HG02943 (cell line): Measurements from ENCODE around the gene GFPT1.
"Not testable (repeated sequence)": the region's sequence is repeated elsewhere in the genome, so short reads cannot be mapped to it uniquely, and the experiment has no call there.

Experiments used
- ATAC-seq: cut with Tn5 transposase; IDR thresholded peaks from one replicate; pipeline ENCODE4 v1.9.1; 2021; ENCODE audit warnings: mild to moderate bottlenecking, low read depth, moderate library complexity; ENCODE audit not compliant: unreplicated experiment

GFPT1 gene

DNA sequence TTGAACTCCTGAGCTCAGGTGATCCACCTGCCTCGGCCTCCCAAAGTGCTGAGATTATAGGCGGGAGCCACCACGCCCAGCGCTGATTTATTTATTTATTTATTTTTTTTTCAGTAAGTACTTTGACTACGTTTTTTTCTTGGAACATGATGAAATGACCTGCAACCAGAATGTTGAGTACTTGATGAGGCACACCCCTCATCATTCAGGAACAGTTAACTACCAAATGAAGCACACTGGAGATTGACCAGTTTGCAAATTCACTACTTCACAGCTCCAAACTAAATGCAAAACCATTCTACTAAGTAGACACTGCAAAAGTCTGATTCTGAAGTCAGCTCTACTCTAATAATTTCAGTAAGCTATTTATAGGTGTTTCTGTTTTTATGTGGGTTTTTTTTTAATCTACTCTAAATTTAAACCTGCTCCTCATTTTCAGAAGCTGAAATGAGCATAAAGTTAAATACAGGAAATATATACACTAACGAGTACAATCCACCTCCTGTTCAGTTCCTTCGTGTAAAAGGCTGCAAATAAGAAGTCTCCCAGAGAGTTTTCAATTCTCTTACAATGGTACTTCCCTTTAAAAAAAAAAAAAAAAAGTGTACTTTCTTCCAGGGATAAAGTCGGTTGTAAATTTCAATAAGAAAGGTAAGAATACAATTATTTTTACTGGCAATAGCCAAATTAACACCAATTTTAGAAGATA lies 1.4 kb downstream of the GFPT1 start:
- no peak for ATAC-seq

DNA sequence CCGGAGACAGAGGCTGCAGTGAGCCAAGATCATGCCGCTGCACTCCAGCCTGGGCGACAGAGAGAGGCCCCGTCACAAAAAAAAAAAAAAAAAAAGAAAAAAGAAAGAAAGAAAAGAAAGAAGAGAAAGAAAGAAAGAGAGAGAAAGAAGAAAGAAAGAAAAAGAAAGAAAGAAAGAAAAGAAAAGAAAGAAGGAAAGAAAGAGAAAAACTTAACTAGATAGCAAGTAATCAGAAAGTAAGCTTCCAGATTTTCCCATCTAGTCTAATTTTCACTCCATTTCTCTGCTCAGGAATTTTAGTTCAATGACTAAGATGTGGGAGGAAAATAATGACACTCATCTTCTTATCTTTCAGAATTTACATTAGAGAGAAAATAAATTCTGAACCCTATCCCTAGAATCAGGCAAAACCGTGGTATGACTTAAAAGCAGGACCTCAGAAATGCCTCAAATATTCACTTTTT lies 2.4 kb downstream of the GFPT1 start:
- ATAC-seq = no peak

DNA sequence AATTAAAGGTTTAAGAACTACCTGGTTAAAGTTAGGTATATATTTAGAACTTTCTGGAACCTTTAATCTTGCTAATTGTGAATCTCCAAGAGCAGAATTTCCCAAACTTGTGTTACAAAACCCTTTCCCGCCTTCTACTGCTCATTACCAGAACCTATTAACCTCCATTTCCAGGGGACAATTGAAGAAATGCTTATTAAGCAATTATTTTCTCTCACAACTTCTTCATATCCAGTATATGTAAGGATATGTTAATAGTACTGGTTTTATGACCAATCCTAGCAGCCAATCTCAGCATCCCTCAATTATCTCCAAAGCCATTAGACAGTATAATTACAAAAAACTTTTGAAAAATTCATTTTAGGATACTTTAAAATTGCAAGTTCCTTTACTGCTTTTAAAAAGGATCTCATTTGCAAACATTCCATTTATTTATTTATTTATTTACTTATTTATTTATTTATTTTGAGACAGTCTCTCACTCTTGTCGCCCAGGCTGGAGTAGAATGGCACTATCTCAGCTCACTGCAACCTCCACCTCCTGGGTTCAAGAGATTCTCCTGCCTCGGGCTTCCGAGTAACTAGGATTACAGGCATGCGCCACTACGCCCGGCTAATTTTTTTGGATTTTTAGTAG lies 3.7 kb downstream of the GFPT1 start:
- no peak for ATAC-seq

DNA sequence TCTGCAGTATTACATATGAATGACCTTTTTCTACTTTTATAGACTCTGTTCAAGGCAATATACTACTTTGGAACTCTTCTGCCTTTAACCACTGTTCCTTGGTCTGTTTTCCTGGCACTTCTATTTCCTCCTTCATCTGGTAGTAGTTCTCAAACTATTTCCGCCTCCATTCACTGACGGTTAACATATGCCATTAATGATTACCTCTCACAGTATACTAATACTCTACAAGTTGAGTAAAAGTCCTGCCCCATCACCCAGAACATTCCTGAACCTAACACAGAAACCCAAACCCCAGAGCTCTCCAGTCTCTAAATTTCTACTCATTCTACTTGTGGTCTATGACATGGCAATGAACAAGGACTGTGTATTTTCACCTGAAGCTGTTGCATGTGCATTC lies 4.5 kb downstream of the GFPT1 start:
- ATAC-seq = no peak

DNA sequence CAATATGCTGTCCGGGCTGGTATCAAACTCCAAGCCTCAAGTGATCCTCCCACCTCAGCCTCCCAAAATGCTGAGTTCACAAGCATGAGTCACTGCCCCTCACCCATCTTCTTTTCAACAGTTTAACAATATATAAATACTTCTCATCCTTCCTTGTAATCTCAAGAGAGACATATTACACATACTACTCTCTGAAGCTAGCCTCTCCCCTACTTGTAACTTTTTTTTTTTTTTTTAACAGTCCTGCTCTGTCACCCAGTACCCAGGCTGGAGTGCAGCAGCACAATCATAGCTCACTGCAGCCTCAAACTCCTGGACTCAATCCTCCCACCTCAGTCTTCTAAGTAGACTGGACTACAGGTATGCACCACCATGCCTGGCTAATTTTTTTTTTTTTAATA lies 5.7 kb downstream of the GFPT1 start:
- no peak for ATAC-seq

DNA sequence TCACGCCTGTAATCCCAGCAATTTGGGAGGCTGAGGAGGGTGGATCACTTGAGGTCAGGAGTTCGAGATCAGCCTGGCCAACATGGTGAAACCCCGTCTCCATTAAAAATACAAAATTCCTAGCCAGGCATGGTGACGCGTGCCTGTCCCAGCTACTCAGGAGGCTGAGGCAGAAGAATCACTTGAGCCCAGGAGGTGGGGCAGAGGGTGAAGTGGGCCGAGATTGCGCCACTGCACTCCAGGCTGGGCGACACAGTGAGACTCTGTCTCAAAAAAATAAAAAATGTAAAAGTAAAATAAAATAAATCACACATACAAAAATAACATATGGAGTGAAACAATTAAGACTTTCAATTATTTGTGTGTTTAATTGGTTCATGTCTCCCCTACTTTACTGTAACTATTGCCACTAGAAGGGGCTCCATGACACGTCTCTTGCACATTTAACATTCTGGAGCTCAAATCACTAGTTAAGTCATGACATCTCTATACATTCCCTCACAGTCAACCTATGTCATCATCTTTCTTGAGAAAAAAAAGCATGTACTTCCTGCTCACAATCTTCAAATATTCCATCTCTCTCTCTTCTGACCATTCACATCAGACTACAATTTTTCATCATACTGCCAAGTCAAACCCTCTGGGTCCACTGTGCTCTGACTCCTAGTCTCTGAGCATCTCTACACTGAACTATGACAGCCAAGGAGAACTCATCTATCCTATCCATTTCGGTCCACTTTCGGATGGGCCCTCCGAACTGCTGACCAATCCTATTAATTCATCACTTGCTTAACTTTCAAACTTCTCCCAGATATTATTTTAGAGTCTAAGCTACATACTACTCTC lies 6.7 kb downstream of the GFPT1 start:
- ATAC-seq = no peak

DNA sequence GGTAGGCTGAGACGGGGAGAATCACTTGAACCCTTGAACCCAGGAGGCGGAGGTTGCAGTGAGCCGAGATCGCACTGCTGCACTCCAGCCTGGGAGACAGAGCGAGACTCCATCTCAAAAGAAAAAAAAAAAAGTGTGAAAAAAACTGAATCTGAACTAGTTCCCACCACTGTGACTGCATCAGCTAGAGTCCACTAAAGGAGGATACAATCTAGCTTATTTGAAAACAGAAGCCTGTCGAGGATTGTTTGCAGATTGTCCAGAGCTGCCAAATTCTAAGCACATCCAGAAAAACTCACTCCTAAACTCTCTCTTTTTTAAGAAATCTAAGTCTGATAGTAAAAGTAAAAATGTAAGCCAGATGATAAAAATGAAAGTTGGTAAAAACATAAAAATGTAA lies 10.6 kb downstream of the GFPT1 start:
- no peak for ATAC-seq

DNA sequence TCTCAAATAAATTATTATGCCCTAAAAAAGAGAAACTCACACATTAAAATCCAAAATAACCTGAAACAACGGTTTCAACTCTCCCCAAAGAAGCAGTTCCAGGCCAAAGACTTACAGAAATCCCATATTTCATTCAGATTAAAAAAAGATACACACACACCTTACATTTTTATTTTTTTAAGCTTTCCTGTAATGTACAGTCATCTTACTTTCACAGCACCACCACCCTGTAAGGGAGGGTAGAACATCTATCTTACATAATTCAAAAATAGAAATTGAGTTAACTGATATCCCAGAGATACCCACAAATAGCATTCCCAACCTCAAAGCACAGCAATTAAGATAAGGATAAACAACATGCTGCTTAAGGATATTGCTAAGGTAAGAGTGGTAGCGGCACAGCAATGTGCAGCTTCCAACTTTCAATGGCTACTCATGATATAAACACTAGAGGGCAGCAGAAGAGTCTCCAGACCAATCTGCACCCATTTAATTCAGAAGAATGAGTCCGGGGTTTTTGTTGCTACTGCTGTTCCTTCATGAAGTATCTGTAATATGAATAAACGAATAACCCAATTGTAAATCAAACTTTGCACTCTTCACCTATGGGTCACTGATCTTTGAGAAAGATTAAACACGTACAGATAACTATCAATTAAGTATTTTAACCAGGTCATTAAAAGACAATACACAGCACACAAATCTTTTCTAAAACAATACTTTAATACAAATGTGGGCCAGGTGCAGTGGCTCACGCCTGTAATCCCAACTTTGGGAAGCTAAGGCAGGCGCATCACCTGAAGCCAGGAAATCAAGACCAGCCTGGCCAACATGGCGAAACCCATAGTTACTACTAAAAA lies 11.3 kb downstream of the GFPT1 start:
- no peak for ATAC-seq

DNA sequence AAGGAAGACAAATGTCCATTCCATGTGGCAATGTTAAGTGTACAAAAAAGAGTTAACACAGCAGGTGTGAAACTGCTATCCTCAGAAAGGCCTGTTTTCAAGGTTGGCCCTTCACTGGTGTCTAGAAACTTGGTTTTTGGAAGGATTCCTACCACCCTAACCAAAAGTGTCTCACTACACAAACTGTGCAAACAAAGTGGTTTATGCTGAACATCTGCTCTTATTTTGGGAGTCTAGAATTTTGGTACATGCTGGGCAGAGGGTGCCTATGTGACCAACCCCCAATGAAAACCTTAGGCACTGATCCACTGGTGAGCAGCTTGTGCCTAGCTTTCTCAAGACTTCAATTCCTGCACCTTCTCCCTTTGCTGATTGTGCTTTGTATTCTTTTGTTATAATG lies 14.3 kb downstream of the GFPT1 start:
- no peak for ATAC-seq

DNA sequence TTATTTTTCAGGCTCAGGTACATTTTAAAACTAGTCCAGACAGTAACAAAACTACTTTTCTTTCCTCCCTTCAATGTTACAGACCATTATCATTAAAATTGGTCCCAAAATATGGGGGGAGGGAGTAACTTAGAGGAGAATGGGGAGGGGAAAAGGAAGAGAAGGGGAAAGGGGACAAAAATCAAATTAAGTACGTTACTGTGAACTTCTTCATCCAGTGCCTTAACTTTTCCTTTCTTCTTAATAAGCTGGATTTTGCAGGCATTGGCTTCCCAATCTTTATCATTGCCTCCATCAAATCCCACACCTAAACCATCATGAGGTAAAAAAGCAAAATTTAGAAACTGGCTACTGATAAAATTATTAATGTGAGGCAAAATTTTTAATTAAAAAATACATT lies 17.2 kb downstream of the GFPT1 start:
- ATAC-seq = no peak

DNA sequence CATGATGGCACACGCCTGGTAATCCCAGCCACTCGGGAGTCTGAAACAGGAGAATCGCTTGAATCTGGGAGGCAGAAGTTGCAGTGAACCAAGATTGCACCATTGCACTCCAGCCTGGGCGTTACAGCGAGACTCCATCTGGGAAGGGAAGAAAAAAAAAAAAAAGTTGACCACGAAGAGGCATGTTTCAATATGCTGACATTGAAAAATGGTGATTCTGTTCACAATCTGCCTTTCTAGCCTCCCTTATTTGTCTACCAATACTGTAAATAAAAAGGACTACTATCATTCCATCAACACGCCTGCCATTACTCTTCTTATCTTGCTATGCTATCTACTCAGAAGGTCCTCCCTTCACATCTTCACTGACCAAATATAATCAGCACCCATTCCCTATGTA lies 18.4 kb downstream of the GFPT1 start:
- no peak for ATAC-seq

DNA sequence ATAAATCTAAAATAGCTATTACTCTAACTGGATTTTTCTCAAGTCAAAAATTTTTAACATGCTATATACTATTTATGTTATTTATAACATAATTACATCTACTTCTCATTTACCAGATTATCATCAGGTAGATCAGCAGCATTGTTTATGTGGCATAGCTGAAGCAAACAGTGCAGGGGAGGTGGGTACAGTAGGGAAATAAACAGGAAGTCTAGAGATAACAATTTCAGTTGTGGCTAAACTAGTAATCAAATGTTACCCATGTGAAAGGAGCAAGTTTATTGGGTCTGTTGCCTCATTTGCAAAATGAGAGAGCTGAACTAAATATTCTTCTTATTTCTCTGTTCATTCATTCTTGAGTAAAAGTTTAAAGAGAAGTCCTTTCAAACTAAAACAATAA lies 27.7 kb downstream of the GFPT1 start:
- no peak for ATAC-seq

DNA sequence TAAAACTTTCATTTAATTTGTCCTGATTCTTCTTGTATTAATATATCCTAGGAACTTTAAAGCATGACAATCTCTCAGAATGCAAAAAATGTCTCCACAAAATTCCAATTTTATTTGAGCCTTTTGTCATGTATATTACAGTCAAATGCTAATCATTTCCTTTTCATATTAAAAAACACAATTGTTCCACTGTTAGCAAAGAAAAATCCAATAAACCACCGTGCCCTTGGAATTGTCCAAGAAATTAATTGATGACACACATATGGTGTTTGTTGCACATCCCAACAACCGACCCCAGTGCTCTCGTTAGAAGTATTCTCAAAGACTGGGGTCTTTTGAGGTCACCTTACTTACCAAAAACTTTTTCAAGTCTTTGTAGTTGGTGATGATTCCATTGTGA lies 28.1 kb downstream of the GFPT1 start:
- no peak for ATAC-seq

DNA sequence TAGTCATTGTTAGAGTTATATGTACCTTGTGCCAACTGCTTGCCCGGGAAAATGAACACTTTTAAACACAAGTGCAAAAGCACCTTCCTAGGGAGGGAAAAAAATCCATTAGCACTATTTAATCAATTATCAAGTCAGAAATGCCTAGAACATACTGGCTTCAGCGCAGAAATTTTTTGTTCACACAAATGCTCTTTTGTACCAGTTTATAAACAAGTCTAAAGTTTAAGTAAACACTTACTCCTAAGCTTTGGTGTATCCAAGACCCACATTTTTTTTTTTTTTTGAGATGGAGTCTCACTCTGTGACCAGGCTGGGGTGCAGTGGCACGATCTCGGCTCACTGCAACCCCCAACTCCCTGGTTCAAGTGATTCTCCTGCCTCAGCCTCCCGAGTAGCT lies 30.6 kb downstream of the GFPT1 start:
- no peak for ATAC-seq

DNA sequence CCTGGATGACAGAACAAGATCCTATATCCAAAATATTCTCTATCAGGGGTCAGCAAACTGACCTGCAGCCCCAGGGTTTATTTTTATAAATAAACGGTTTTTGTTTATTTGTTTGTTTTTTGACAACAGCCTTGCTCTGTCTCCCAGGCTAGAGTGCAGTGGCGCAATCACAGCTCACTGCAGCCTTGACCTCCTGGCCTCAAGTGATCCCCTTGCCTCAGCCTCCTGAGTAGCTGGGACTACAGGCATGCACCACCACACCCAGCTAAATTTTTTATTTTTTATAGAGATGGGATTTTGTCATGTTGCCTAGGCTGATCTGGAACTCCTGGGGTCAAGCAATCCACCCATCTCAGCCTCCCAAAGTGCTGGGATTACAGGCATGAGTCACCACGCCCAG lies 32.1 kb downstream of the GFPT1 start:
- not testable (repeated sequence) for ATAC-seq

DNA sequence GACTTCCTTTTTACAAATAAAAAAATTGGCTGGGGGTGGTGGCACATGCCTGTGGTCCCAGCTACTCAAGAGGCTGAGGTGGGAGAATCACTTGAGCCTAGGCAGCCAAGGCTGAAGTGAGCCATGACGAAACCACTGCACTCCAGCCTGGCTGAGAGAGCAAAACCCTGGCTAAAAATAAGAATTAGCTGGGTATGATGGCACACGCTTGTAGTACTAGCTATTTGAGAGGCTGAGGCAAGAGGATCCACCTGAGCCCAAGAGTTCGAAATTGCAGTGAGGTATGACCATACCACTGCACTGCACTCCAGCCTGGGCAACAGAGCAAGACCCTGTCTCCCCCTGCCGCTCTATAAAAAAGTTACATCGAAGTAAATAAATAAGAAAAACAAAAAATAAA lies 33.7 kb downstream of the GFPT1 start:
- no peak for ATAC-seq

DNA sequence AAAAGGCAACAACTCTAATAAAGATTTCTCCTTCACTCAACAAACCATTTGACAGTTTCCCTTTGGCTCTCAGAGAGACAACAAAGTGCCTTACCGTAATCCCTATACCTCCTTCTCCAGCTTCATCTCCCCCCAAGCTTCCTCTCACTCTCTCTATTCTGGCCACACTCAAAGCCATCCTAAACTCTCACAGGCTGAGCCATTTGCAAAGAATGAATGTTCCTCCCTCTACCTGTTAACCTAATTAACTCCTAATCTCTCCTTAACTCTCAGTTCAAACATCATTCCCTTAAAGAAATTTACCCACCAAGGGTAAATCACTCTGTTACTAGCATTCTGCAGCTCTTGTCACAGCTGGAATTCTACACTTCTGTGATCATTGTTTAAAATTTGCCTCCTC lies 38.2 kb downstream of the GFPT1 start:
- ATAC-seq = no peak

DNA sequence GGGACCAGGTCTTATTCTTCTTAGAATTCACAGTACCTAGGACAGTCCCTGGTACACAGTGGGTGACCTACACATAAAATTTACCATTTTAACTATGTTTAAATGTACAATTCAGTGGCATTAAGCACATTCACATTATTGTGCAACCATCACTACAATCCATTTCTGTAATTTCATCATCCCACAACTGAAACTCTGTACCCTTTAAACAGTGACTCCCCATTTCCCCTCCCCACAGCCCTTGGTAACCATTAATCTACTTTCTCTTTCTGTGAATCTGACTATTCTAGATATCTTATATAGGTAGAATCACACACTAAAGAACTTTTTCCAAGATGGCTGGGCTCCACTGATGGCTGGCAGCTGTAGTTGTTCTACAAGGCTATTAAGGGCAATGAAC lies 41.6 kb downstream of the GFPT1 start:
- no peak for ATAC-seq

DNA sequence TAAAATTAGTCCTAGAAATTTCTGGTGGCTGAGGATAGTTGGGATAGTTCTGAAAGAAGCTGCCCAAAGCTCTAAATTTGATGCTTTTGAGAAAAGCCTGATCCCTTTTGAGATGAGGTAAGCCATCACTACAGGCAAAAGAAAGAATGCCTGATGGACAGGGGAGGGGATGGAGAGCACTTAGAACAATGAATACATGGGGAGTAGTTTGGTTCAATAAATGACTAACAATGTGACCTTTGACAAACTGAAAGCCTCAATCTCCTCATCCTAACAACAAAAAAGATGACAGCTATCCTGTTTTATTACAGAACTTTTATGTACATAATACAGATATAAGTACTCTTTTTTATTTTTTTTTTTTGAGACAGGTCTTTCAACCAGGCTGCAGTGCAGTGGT lies 42.7 kb downstream of the GFPT1 start:
- no peak for ATAC-seq

DNA sequence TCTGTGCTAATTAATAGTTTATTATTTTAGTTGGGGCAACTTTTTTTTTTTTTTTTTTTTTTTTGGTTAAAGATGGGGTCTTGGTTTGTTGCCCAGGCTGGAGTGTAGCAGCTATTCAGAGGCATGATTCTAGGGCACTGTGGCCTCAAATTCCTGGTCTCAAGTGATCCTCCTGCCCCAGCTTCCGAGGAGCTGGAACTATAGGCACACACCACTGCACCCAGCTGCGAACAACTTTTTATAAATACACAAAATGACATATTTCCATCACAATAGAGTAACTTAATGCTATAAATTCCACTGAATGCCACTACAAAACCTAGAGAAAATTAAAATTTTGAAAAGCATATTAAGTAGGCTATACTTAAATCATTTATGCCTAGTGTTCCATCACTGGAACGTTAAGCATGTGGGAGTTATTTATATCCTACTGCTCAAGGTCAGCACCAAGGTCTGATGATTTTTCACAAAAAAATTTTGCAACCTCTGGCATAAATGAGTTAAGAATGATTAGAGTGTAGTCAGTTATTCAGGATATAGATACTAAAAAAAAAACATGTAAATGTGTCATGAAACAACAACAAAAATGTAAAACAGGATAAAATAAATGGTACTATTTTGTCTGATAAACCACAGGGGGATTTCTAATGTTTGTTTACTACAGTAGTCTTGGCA lies 46.8 kb downstream of the GFPT1 start:
- no peak for ATAC-seq
